Stimulated activated naive CD8-positive, alpha-beta T cell treated with anti-CD3 and anti-CD28 coated beads, Interleukin-15, Interleukin-2, amounts not matched to agents 100 U/mL and 50 U/mL, for 24 hours (primary cell): ENCODE measurements around the gene ARNT2.

Experiments
- ATAC-seq: fragments of 150-1000 bp; cut with Tn5 transposase; one replicate; pipeline ENCODE4 v1.10.0; 2021
- DNase-seq: peaks from one replicate; pipeline ENCODE4 v3.0.0; 2021

Gene ARNT2

GRCh38 chr15:80556694-80557367 is 152.6 kb downstream of the ARNT2 start:
- ATAC-seq (no peak), DNase-seq (no peak)

GRCh38 chr15:80557441-80558234 is 153.5 kb downstream of the ARNT2 start:
- ATAC-seq (no peak), DNase-seq (no peak)

GRCh38 chr15:80558631-80559319 is 154.6 kb downstream of the ARNT2 start:
- ATAC-seq (no peak), DNase-seq (no peak)

- DNase-seq (no peak), ATAC-seq (no peak)
Observed at GRCh38 chr15:80559320-80559693, 155.1 kb downstream of the ARNT2 start.

GRCh38 chr15:80559761-80560160 is 155.6 kb downstream of the ARNT2 start:
- DNase-seq (no peak), ATAC-seq (no peak)

GRCh38 chr15:80560601-80561400 is 156.6 kb downstream of the ARNT2 start:
- DNase-seq = no peak
- peak; percentile 19 for ATAC-seq

GRCh38 chr15:80561500-80561899 is 157.3 kb downstream of the ARNT2 start:
- DNase-seq (no peak), ATAC-seq (no peak)

- no peak for DNase-seq
- no peak for ATAC-seq
Observed at GRCh38 chr15:80562033-80562432, 157.9 kb downstream of the ARNT2 start.

- no peak for DNase-seq
- no peak for ATAC-seq
Observed at GRCh38 chr15:80562846-80563245, 158.7 kb downstream of the ARNT2 start.

- ATAC-seq (no peak), DNase-seq (no peak)
Observed at GRCh38 chr15:80563372-80563997, 159.3 kb downstream of the ARNT2 start.

GRCh38 chr15:80564056-80564455 is 159.9 kb downstream of the ARNT2 start:
- DNase-seq (no peak), ATAC-seq (no peak)

- no peak for ATAC-seq
Observed at GRCh38 chr15:80565398-80565797, 161.2 kb downstream of the ARNT2 start.

GRCh38 chr15:80565988-80566387 is 161.8 kb downstream of the ARNT2 start:
- no peak for DNase-seq

More at GRCh38 chr15:80565398-80565797, 161.2 kb downstream of the ARNT2 start:
- DNase-seq = no peak

GRCh38 chr15:80567721-80568157 is 163.6 kb downstream of the ARNT2 start:
- no peak for DNase-seq

More at GRCh38 chr15:80565988-80566387, 161.8 kb downstream of the ARNT2 start:
- no peak for ATAC-seq

GRCh38 chr15:80568298-80568697 is 164.1 kb downstream of the ARNT2 start:
- no peak for DNase-seq
- no peak for ATAC-seq

More at GRCh38 chr15:80567721-80568157, 163.6 kb downstream of the ARNT2 start:
- ATAC-seq = no peak

GRCh38 chr15:80568876-80569605 is 164.9 kb downstream of the ARNT2 start:
- ATAC-seq = no peak
- no peak for DNase-seq

GRCh38 chr15:80569656-80570055 is 165.5 kb downstream of the ARNT2 start:
- DNase-seq = no peak
- ATAC-seq = no peak

- no peak for DNase-seq
Observed at GRCh38 chr15:80570553-80570952, 166.4 kb downstream of the ARNT2 start.

GRCh38 chr15:80572337-80572736 is 168.2 kb downstream of the ARNT2 start:
- ATAC-seq (no peak), DNase-seq (no peak)

More at GRCh38 chr15:80570553-80570952, 166.4 kb downstream of the ARNT2 start:
- ATAC-seq = no peak

- ATAC-seq = no peak
Observed at GRCh38 chr15:80573606-80574005, 169.4 kb downstream of the ARNT2 start.

GRCh38 chr15:80574590-80574989 is 170.4 kb downstream of the ARNT2 start:
- ATAC-seq (no peak), DNase-seq (no peak)

More at GRCh38 chr15:80573606-80574005, 169.4 kb downstream of the ARNT2 start:
- DNase-seq = no peak
